ENCODE data around the gene DCTN2. TPM values are rescaled to one million over a fixed set of nuclear protein-coding genes. Genes with fewer than 3 reads are reported as not detected.

DCTN2 gene
- total and polyA plus RNA-seq, 8 donors, result 104 to 162 (median 155) TPM

GRCh38 chr12:57491393-57492280 lies 55.4 kb downstream of the DCTN2 start:
- Histone ChIP-seq H3K27me3 (no peaks in the 10 kb centered on the region), H3K27ac (no peak overlapping the region), H3K4me1 (peaks cover 0 to 21% of the 10 kb centered on the region in 2 donors), H3K4me3 (no peak overlapping the region), H3K36me3 (peaks cover 0 to 64% of the 10 kb centered on the region in 2 donors), H3K9me3 (no peaks in the 10 kb centered on the region)
- no peak for TF ChIP-seq CTCF (IDR thresholded peaks at IDR 0.05)
- DNase-seq (no peak), ATAC-seq (no peak)
- intact Hi-C loops (cut with DNase I), result no loop called here

GRCh38 chr12:57490126-57490525 lies 56.9 kb downstream of the DCTN2 start:
- no peak for DNase-seq
- no peak for TF ChIP-seq CTCF (IDR thresholded peaks at IDR 0.05)
- H3K36me3 ChIP-seq, result peaks cover 0 to 49% of the 10 kb centered on the region in 2 donors
- intact Hi-C loops (cut with DNase I), result no loop called here
- H3K4me1 ChIP-seq, result peaks cover 0 to 21% of the 10 kb centered on the region in 2 donors
- no peaks in the 10 kb centered on the region for H3K27me3 ChIP-seq
- no peak overlapping the region for H3K27ac ChIP-seq
- no peak for ATAC-seq
- no peaks in the 10 kb centered on the region for H3K9me3 ChIP-seq
- no peak overlapping the region for H3K4me3 ChIP-seq

DNA sequence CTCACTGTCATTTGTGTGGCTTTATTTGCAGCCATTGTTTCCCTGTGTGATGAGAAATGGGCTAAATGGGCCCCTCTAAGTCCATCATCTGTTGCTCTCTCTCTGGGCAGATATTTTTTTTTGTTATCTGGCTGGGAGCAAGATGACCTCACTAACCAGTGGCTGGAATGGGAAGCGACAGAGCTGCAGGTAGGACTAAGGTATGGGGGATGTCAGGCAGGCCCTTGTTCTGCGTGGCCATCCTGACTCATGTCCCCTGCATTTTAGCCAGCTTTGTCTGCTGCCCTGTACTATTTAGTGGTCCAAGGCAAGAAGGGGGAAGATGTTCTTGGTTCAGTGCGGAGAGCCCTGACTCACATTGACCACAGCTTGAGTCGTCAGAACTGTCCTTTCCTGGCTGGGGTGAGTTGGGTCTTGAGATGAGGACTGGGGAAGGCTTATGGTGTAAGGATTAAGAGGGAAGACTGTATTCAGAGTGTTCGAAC lies 57.8 kb downstream of the DCTN2 start:
- H3K36me3 ChIP-seq, result peaks cover 0 to 42% of the 10 kb centered on the region in 2 donors
- DNase-seq (no peak), ATAC-seq (no peak)
- H3K27ac ChIP-seq, result no peak overlapping the region
- intact Hi-C loops (cut with DNase I), result no loop called here
- peaks cover 0 to 21% of the 10 kb centered on the region in 2 donors for H3K4me1 ChIP-seq
- TF ChIP-seq CTCF (IDR thresholded peaks at IDR 0.05), result no peak
- no peaks in the 10 kb centered on the region for H3K9me3 ChIP-seq
- H3K27me3 ChIP-seq, result no peaks in the 10 kb centered on the region
- peak overlapping the region in 1 of 2 donors; percentile 96 for H3K4me3 ChIP-seq

DNA sequence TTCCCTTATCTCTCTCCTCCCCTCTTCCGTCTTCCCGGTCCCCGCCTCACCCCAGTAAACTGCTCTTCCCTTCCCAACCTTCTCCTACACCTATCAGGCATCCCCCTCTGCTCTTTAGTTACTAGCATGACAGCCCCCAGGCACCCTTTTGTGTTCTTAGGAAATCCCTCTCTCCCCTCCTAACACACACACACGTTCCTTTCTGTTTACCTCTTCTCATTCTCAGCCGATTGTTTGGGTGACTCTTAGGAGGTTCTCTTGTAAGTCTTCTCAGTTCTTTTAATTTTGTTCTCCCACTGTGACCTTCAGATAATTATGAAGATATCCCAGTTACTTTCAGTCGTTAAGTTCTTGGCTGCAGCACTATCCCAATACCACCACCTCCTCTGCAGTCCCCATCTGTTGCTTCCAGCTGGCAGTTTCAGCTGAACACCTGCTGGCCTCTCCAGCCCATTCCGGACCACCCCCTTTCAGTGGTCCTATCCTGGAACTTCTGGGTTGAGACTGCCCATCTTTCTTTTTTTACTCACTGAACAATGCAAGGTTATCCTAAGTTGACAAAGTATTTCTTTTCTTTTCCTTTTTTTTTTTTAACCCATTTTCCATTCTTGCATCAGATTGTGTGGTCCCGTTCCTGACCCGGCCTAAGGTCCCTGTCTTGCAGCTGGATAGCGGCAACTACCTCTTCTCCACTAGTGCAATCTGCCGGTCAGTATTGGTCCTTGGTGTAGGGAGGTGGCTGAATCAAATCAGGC lies 58.4 kb downstream of the DCTN2 start:
- Histone ChIP-seq H3K4me1 (peaks cover 0 to 21% of the 10 kb centered on the region in 2 donors), H3K9me3 (no peaks in the 10 kb centered on the region), H3K27me3 (no peaks in the 10 kb centered on the region), H3K36me3 (peaks cover 0 to 38% of the 10 kb centered on the region in 2 donors), H3K27ac (peak overlapping the region; percentile 3 to 80), H3K4me3 (peak overlapping the region; percentile 65 to 96)
- no peak for TF ChIP-seq CTCF (IDR thresholded peaks at IDR 0.05)
- DNase-seq (no peak), ATAC-seq (peak; percentile 11)
- intact Hi-C loops (cut with DNase I), result no loop called here

Measured in left lung (tissue), 10 donors.